Small intestine (tissue), 7 donors: Measurements from ENCODE around the gene CTSH. TPM values are rescaled to one million over a fixed set of nuclear protein-coding genes. Genes with fewer than 3 reads are reported as not detected.
"Not testable (repeated sequence)": the region's sequence is repeated elsewhere in the genome, so short reads cannot be mapped to it uniquely, and the experiment has no call there.

Source experiments
- DNase-seq, 2 donors: peaks; one replicate each; pipeline versions ENCODE4 v3.0.0 to v3.0.0-alpha.2; 2013
- FAIRE-seq: peaks from 2 replicates; lab custom pipeline; 2012; peaks lifted over from hg19 to GRCh38; lab: Jason Lieb, UNC
- H3K27ac ChIP-seq, 3 donors: one replicate each; pipeline ENCODE4 v1.5.1; 2013; ENCODE audit warnings: low read length in 2 of 3, mild to moderate bottlenecking in 2 of 3, control low read depth in 1 of 3, inconsistent platforms in 1 of 3, low read depth in 1 of 3, moderate library complexity in 1 of 3
- H3K27me3 ChIP-seq, 3 donors: one replicate each; pipeline ENCODE4 v1.6.1; 2013; ENCODE audit warnings: low read length in 3 of 3, inconsistent platforms in 1 of 3; ENCODE audit not compliant: control insufficient read depth in 3 of 3, insufficient read depth in 3 of 3
- H3K36me3 ChIP-seq, 3 donors: one replicate each; pipeline ENCODE4 v1.6.1; 2013; ENCODE audit warnings: low read length in 3 of 3, inconsistent platforms in 1 of 3, low read depth in 1 of 3, mild to moderate bottlenecking in 1 of 3, moderate library complexity in 1 of 3; ENCODE audit not compliant: control insufficient read depth in 3 of 3, insufficient read depth in 2 of 3
- H3K4me1 ChIP-seq, 3 donors: one replicate each; pipeline ENCODE4 v1.6.1; 2013; ENCODE audit warnings: low read length in 2 of 3, inconsistent platforms in 1 of 3, low read depth in 1 of 3, mild to moderate bottlenecking in 1 of 3, moderate library complexity in 1 of 3; ENCODE audit not compliant: control insufficient read depth in 3 of 3, insufficient read depth in 2 of 3
- H3K4me3 ChIP-seq, 3 donors: one replicate each; pipeline ENCODE4 v1.5.1; 2013; ENCODE audit warnings: low read length in 3 of 3, control low read depth in 1 of 3, inconsistent platforms in 1 of 3, low read depth in 1 of 3, mild to moderate bottlenecking in 1 of 3, moderate library complexity in 1 of 3
- H3K9me3 ChIP-seq, 2 donors: one replicate each; pipeline ENCODE4 v1.6.1; 2013; ENCODE audit warnings: low read depth in 1 of 2, low read length in 1 of 2; ENCODE audit not compliant: control insufficient read depth in 2 of 2, insufficient read depth in 1 of 2
- WGBS, 3 donors: extraction: QIAGEN DNeasy Blood & Tissue Kit; methylation state at CpG; one replicate each; pipeline ENCODE4 v1.1.7; 2013; 5-methylcytosine and 5-hydroxymethylcytosine counted together
- polyA plus RNA-seq, 4 donors: library from polyadenylated mRNA; stranded (reverse) in 3 of 4; unstranded in 1 of 4; fragments of 200-250 nt in 3 of 4; fragments of 120-200 nt in 1 of 4; gene quantifications; one replicate each; pipeline versions ENCODE4 v1.2.1 to v1.2.3, GENCODE V29; 2013
- donor health status: healthy with polysubstance abuse.
- donor health status: control.
- donor health status: control.
- donor health status: Bipolar disorder and iron deficiency.
- donor health status: healthy.

CTSH gene
- polyA plus RNA-seq, 4 donors, result 116 to 434 (median 167) TPM

DNA sequence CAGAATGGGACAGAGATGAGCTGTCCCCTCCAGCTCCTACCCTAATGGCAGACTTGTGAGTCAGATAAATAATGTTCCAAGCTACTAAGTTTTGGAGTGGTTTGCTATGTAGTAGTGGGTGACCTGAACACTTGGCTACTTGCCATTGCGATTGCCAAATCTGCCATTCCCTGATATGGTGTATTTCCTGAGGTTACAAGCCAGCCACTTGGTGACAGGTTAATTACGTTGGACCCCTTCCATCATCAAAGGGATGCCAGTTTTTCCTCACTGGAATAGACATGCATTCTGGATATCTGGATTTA, 38.6 kb downstream of the CTSH start:
- Histone ChIP-seq H3K27ac (no peak overlapping the region), H3K27me3 (no peaks in the 10 kb centered on the region), H3K9me3 (no peaks in the 10 kb centered on the region), H3K4me3 (no peak overlapping the region), H3K4me1 (no peaks in the 10 kb centered on the region), H3K36me3 (peaks cover 3 to 57% (median 12%) of the 10 kb centered on the region in 3 donors)
- DNase-seq (no peak), FAIRE-seq (no peak)
- 54 to 73% (median 66%) methylated on average over 2 of the region's 2 CpGs for WGBS, 3 donors

GRCh38 chr15:78904599-78905358, 40.1 kb downstream of the CTSH start:
- no peaks in the 10 kb centered on the region for H3K9me3 ChIP-seq
- H3K27ac ChIP-seq, result no peak overlapping the region
- H3K36me3 ChIP-seq, result peaks cover 4 to 56% (median 12%) of the 10 kb centered on the region in 3 donors
- no peaks in the 10 kb centered on the region for H3K27me3 ChIP-seq
- FAIRE-seq (no peak), DNase-seq (no peak)
- 83 to 85% (median 85%) methylated on average over 6 of the region's 6 CpGs for WGBS, 3 donors
- H3K4me1 ChIP-seq, result no peaks in the 10 kb centered on the region
- H3K4me3 ChIP-seq, result no peak overlapping the region

- H3K9me3 ChIP-seq, H3K27me3 ChIP-seq, FAIRE-seq, H3K4me3 ChIP-seq, H3K27ac ChIP-seq, H3K4me1 ChIP-seq: not testable (repeated sequence)
- 78 to 85% (median 78%) methylated on average over 13 of the region's 13 CpGs for WGBS, 3 donors
- peak in 1 of 2 donors; percentile 22 for DNase-seq
- H3K36me3 ChIP-seq, result peaks cover 6 to 50% (median 20%) of the 10 kb centered on the region in 3 donors
These were observed 42.4 kb downstream of the CTSH start for GRCh38 chr15:78902281-78903032.

DNA sequence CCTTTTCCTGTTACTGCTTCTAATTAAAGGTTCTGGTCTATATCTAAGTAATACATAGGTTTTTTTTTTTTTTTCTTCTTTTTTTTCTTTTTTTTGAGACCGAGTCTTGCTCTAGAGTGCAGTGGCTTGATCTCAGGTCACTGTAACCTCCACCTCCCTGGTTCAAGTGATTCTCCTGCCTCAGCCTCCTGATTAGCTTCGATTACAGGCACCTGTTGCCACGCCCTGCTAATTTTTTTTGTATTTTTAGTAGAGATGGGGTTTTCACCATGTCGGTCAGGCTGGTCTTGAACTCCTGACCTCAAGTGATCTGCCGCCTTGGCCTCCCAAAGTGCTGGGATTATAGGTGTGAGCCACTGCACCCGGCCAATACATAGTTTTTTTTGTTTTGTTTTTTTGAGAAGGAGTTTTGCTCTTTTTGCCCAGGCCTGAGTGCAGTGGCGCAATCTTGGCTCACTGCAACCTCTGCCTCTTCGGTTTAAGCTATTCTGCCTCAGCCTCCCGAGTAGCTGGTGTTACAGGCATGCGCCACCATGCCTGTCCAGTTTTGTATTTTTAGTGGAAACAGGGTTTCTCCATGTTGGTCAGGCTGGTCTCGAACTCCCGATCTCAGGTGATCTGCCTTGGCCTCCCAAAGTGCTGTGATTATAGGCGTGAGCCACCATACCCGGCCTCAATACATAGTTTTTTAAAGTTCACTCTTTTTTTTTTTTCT, 43.9 kb downstream of the CTSH start:
- DNase-seq, H3K27me3 ChIP-seq, H3K27ac ChIP-seq, H3K9me3 ChIP-seq, H3K4me3 ChIP-seq, FAIRE-seq, H3K4me1 ChIP-seq: not testable (repeated sequence)
- H3K36me3 ChIP-seq, result peaks cover 8 to 52% (median 18%) of the 10 kb centered on the region in 3 donors
- WGBS, 3 donors, result 94 to 97% (median 95%) methylated on average over 14 of the region's 14 CpGs

DNA sequence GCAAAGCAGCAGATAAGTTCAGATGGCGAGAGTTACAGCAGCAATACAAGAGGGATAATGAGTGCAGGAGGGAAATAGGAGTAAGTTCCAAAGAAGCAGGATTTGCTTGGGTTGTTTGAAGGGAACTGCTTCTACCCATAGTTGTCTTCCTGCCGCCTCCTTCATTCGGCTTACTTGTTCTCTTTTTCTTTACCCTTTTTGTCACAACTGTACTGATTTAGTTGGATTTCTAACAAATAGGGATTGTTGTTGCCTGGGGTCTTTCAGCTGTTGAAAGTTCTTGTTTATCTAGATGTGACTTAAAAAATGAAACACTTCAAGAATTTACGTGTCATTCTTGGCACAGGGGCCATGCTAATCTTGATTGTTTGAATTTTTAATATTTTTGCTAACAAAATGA, 46.3 kb downstream of the CTSH start:
- H3K27me3 ChIP-seq, result no peaks in the 10 kb centered on the region
- 88 to 92% (median 90%) methylated on average over 4 of the region's 4 CpGs for WGBS, 3 donors
- no peaks in the 10 kb centered on the region for H3K4me1 ChIP-seq
- H3K9me3 ChIP-seq, result no peaks in the 10 kb centered on the region
- FAIRE-seq (no peak), DNase-seq (no peak)
- H3K4me3 ChIP-seq, result no peak overlapping the region
- peaks cover 8 to 45% (median 17%) of the 10 kb centered on the region in 3 donors for H3K36me3 ChIP-seq
- no peak overlapping the region for H3K27ac ChIP-seq

GRCh38 chr15:78895471-78895870, 49.4 kb downstream of the CTSH start:
- no peaks in the 10 kb centered on the region for H3K27me3 ChIP-seq
- no peaks in the 10 kb centered on the region for H3K4me1 ChIP-seq
- no peak overlapping the region for H3K4me3 ChIP-seq
- H3K9me3 ChIP-seq, result no peaks in the 10 kb centered on the region
- H3K27ac ChIP-seq, result no peak overlapping the region
- DNase-seq (no peak), FAIRE-seq (no peak)
- 74 to 77% (median 76%) methylated on average over 3 of the region's 3 CpGs for WGBS, 3 donors
- H3K36me3 ChIP-seq, result peaks cover 10 to 30% (median 25%) of the 10 kb centered on the region in 3 donors

GRCh38 chr15:78893538-78893937, 51.3 kb downstream of the CTSH start:
- no peaks in the 10 kb centered on the region for H3K9me3 ChIP-seq
- H3K4me1 ChIP-seq, result no peaks in the 10 kb centered on the region
- no peak overlapping the region for H3K27ac ChIP-seq
- FAIRE-seq (no peak), DNase-seq (no peak)
- 73 to 82% (median 73%) methylated on average over 2 of the region's 2 CpGs for WGBS, 3 donors
- H3K27me3 ChIP-seq, result no peaks in the 10 kb centered on the region
- peaks cover 9 to 26% (median 22%) of the 10 kb centered on the region in 3 donors for H3K36me3 ChIP-seq
- no peak overlapping the region for H3K4me3 ChIP-seq

- Histone ChIP-seq H3K27me3 (no peaks in the 10 kb centered on the region), H3K27ac (no peak overlapping the region), H3K4me1 (no peaks in the 10 kb centered on the region), H3K9me3 (no peaks in the 10 kb centered on the region), H3K4me3 (no peak overlapping the region), H3K36me3 (peaks cover 8 to 30% (median 27%) of the 10 kb centered on the region in 3 donors)
- 85 to 93% (median 87%) methylated on average over 4 of the region's 4 CpGs for WGBS, 3 donors
- FAIRE-seq (no peak), DNase-seq (no peak)
These were observed 55.8 kb downstream of the CTSH start for GRCh38 chr15:78889000-78889399.
